NOMO-1 treated with DMSO at 0.1 percent for 48 hours (cell line): ENCODE data around the gene PODXL.
A peak's percentile ranks its signal among the peaks of the same experiment; 100 is the strongest.

Source experiments
- DNase-seq: peaks from one replicate; lab custom pipeline; 2025; ENCODE audit not compliant: unreplicated experiment; lab: John Stamatoyannopoulos, UW

Gene PODXL

GRCh38 chr7:131556053-131556908, at the start of gene PODXL:
PODXL (minus strand) TSS chr7:131556628; CDS start chr7:131556359, 269 bp downstream.
- DNase-seq = peak; percentile 42

GRCh38 chr7:131605280-131605878, 49.0 kb upstream of the PODXL start:
- DNase-seq = no peak

GRCh38 chr7:131604841-131605279, 48.4 kb upstream of the PODXL start:
- DNase-seq = no peak

GRCh38 chr7:131603932-131604331, 47.5 kb upstream of the PODXL start:
- no peak for DNase-seq

- DNase-seq = no peak
Measured at GRCh38 chr7:131602994-131603372, 46.6 kb upstream of the PODXL start.

- DNase-seq = no peak
Measured at GRCh38 chr7:131602304-131602993, 46.0 kb upstream of the PODXL start.

- no peak for DNase-seq
Measured at GRCh38 chr7:131600085-131600881, 43.9 kb upstream of the PODXL start.

GRCh38 chr7:131596785-131597184, 40.4 kb upstream of the PODXL start:
- no peak for DNase-seq

- DNase-seq = no peak
Measured at GRCh38 chr7:131595699-131596098, 39.3 kb upstream of the PODXL start.

- no peak for DNase-seq
Measured at GRCh38 chr7:131591687-131592319, 35.4 kb upstream of the PODXL start.

- no peak for DNase-seq
Measured at GRCh38 chr7:131587315-131587923, 31.0 kb upstream of the PODXL start.

GRCh38 chr7:131586759-131587158, 30.3 kb upstream of the PODXL start:
- DNase-seq = no peak

GRCh38 chr7:131586259-131586658, 29.8 kb upstream of the PODXL start:
- DNase-seq = no peak

GRCh38 chr7:131583430-131583829, 27.0 kb upstream of the PODXL start:
- DNase-seq = no peak

GRCh38 chr7:131581241-131582051, 25.0 kb upstream of the PODXL start:
- no peak for DNase-seq

GRCh38 chr7:131578602-131579001, 22.2 kb upstream of the PODXL start:
- no peak for DNase-seq

- no peak for DNase-seq
Measured at GRCh38 chr7:131574741-131575140, 18.3 kb upstream of the PODXL start.

GRCh38 chr7:131570401-131570800, 14.0 kb upstream of the PODXL start:
- DNase-seq = no peak

GRCh38 chr7:131568970-131569369, 12.5 kb upstream of the PODXL start:
- no peak for DNase-seq
